ENCODE measurements around the gene TMEM200A.

TMEM200A gene

GRCh38 chr6:130426066-130426721 lies 60.4 kb downstream of the TMEM200A start:
- no peak overlapping the region for H3K9ac ChIP-seq (ENCODE audit: low read depth, low read length)
- no peaks in the 10 kb centered on the region for H3K9me3 ChIP-seq (ENCODE audit: insufficient read depth, low read depth, low read length)
- no peak overlapping the region for H3K27ac ChIP-seq (ENCODE audit: low read length)
- no peaks in the 10 kb centered on the region for H3K27me3 ChIP-seq (ENCODE audit: insufficient read depth, low read length)
- H3K36me3 ChIP-seq (ENCODE audit: insufficient read depth, low read depth, low read length): no peaks in the 10 kb centered on the region
- peaks cover 25% of the 10 kb centered on the region for H3K4me1 ChIP-seq (ENCODE audit: insufficient read depth, low read length)
- no peak overlapping the region for H3K4me3 ChIP-seq (ENCODE audit: low read length)

- H3K27me3 ChIP-seq (ENCODE audit: insufficient read depth, low read length): no peaks in the 10 kb centered on the region
- H3K9me3 ChIP-seq (ENCODE audit: insufficient read depth, low read depth, low read length): no peaks in the 10 kb centered on the region
- H3K9ac ChIP-seq (ENCODE audit: low read depth, low read length): no peak overlapping the region
- no peaks in the 10 kb centered on the region for H3K36me3 ChIP-seq (ENCODE audit: insufficient read depth, low read depth, low read length)
- peaks cover 5% of the 10 kb centered on the region; the same call in 1 of the 2 replicates for H3K4me1 ChIP-seq (ENCODE audit: insufficient read depth, low read length)
- no peak overlapping the region for H3K27ac ChIP-seq (ENCODE audit: low read length)
- no peak overlapping the region for H3K4me3 ChIP-seq (ENCODE audit: low read length)
Measured at GRCh38 chr6:130431346-130431852, 65.6 kb downstream of the TMEM200A start.

GRCh38 chr6:130432838-130433237 lies 67.0 kb downstream of the TMEM200A start:
- H3K9me3 ChIP-seq (ENCODE audit: insufficient read depth, low read depth, low read length): no peaks in the 10 kb centered on the region

GRCh38 chr6:130434174-130434873 lies 68.5 kb downstream of the TMEM200A start:
- Histone ChIP-seq H3K4me1 (ENCODE audit: insufficient read depth, low read length) (peaks cover 3% of the 10 kb centered on the region), H3K4me3 (ENCODE audit: low read length) (no peak overlapping the region)

More at GRCh38 chr6:130432838-130433237, 67.0 kb downstream of the TMEM200A start:
- no peak overlapping the region for H3K4me3 ChIP-seq (ENCODE audit: low read length)
- H3K36me3 ChIP-seq (ENCODE audit: insufficient read depth, low read depth, low read length): no peaks in the 10 kb centered on the region
- H3K27me3 ChIP-seq (ENCODE audit: insufficient read depth, low read length): no peaks in the 10 kb centered on the region
- no peak overlapping the region for H3K27ac ChIP-seq (ENCODE audit: low read length)
- H3K4me1 ChIP-seq (ENCODE audit: insufficient read depth, low read length): peaks cover 2% of the 10 kb centered on the region; the same call in 1 of the 2 replicates
- no peak overlapping the region for H3K9ac ChIP-seq (ENCODE audit: low read depth, low read length)

GRCh38 chr6:130435181-130435580 lies 69.4 kb downstream of the TMEM200A start:
- H3K27me3 ChIP-seq (ENCODE audit: insufficient read depth, low read length): no peaks in the 10 kb centered on the region
- no peak overlapping the region for H3K4me3 ChIP-seq (ENCODE audit: low read length)
- H3K9me3 ChIP-seq (ENCODE audit: insufficient read depth, low read depth, low read length): no peaks in the 10 kb centered on the region

More at GRCh38 chr6:130434174-130434873, 68.5 kb downstream of the TMEM200A start:
- Histone ChIP-seq H3K9ac (ENCODE audit: low read depth, low read length) (no peak overlapping the region), H3K27me3 (ENCODE audit: insufficient read depth, low read length) (no peaks in the 10 kb centered on the region), H3K9me3 (ENCODE audit: insufficient read depth, low read depth, low read length) (no peaks in the 10 kb centered on the region), H3K36me3 (ENCODE audit: insufficient read depth, low read depth, low read length) (no peaks in the 10 kb centered on the region), H3K27ac (ENCODE audit: low read length) (no peak overlapping the region)

GRCh38 chr6:130437961-130438360 lies 72.1 kb downstream of the TMEM200A start:
- Histone ChIP-seq H3K27me3 (ENCODE audit: insufficient read depth, low read length) (no peaks in the 10 kb centered on the region), H3K9ac (ENCODE audit: low read depth, low read length) (no peak overlapping the region), H3K4me3 (ENCODE audit: low read length) (no peak overlapping the region), H3K9me3 (ENCODE audit: insufficient read depth, low read depth, low read length) (no peaks in the 10 kb centered on the region), H3K36me3 (ENCODE audit: insufficient read depth, low read depth, low read length) (peaks cover 14% of the 10 kb centered on the region), H3K27ac (ENCODE audit: low read length) (no peak overlapping the region), H3K4me1 (ENCODE audit: insufficient read depth, low read length) (peaks cover 3% of the 10 kb centered on the region; the same call in 1 of the 2 replicates)

More at GRCh38 chr6:130435181-130435580, 69.4 kb downstream of the TMEM200A start:
- no peak overlapping the region for H3K9ac ChIP-seq (ENCODE audit: low read depth, low read length)
- peaks cover 5% of the 10 kb centered on the region for H3K4me1 ChIP-seq (ENCODE audit: insufficient read depth, low read length)
- H3K36me3 ChIP-seq (ENCODE audit: insufficient read depth, low read depth, low read length): no peaks in the 10 kb centered on the region
- H3K27ac ChIP-seq (ENCODE audit: low read length): no peak overlapping the region

- H3K4me1 ChIP-seq (ENCODE audit: insufficient read depth, low read length): peaks cover 2% of the 10 kb centered on the region; the same call in 1 of the 2 replicates
- no peaks in the 10 kb centered on the region for H3K36me3 ChIP-seq (ENCODE audit: insufficient read depth, low read depth, low read length)
- H3K9ac ChIP-seq (ENCODE audit: low read depth, low read length): no peak overlapping the region
- no peak overlapping the region for H3K4me3 ChIP-seq (ENCODE audit: low read length)
- no peaks in the 10 kb centered on the region for H3K9me3 ChIP-seq (ENCODE audit: insufficient read depth, low read depth, low read length)
- H3K27me3 ChIP-seq (ENCODE audit: insufficient read depth, low read length): no peaks in the 10 kb centered on the region
- H3K27ac ChIP-seq (ENCODE audit: low read length): no peak overlapping the region
Measured at GRCh38 chr6:130447374-130447773, 81.6 kb downstream of the TMEM200A start.

- Histone ChIP-seq H3K4me1 (ENCODE audit: insufficient read depth, low read length) (peaks cover 12% of the 10 kb centered on the region; the same call in 1 of the 2 replicates), H3K4me3 (ENCODE audit: low read length) (no peak overlapping the region), H3K27me3 (ENCODE audit: insufficient read depth, low read length) (no peaks in the 10 kb centered on the region), H3K27ac (ENCODE audit: low read length) (no peak overlapping the region), H3K36me3 (ENCODE audit: insufficient read depth, low read depth, low read length) (no peaks in the 10 kb centered on the region), H3K9ac (ENCODE audit: low read depth, low read length) (no peak overlapping the region), H3K9me3 (ENCODE audit: insufficient read depth, low read depth, low read length) (no peaks in the 10 kb centered on the region)
Measured at GRCh38 chr6:130452336-130452735, 86.5 kb downstream of the TMEM200A start.

GRCh38 chr6:130453230-130453629 lies 87.4 kb downstream of the TMEM200A start:
- Histone ChIP-seq H3K36me3 (ENCODE audit: insufficient read depth, low read depth, low read length) (no peaks in the 10 kb centered on the region), H3K9ac (ENCODE audit: low read depth, low read length) (no peak overlapping the region), H3K27ac (ENCODE audit: low read length) (no peak overlapping the region), H3K27me3 (ENCODE audit: insufficient read depth, low read length) (no peaks in the 10 kb centered on the region), H3K9me3 (ENCODE audit: insufficient read depth, low read depth, low read length) (no peaks in the 10 kb centered on the region), H3K4me3 (ENCODE audit: low read length) (no peak overlapping the region), H3K4me1 (ENCODE audit: insufficient read depth, low read length) (peaks cover 12% of the 10 kb centered on the region; the same call in 1 of the 2 replicates)

- H3K27ac ChIP-seq (ENCODE audit: low read length): no peak overlapping the region
- H3K27me3 ChIP-seq (ENCODE audit: insufficient read depth, low read length): no peaks in the 10 kb centered on the region
- no peak overlapping the region for H3K4me3 ChIP-seq (ENCODE audit: low read length)
Measured at GRCh38 chr6:130457605-130458004, 91.8 kb downstream of the TMEM200A start.

GRCh38 chr6:130459316-130459715 lies 93.5 kb downstream of the TMEM200A start:
- Histone ChIP-seq H3K4me1 (ENCODE audit: insufficient read depth, low read length) (no peaks in the 10 kb centered on the region), H3K36me3 (ENCODE audit: insufficient read depth, low read depth, low read length) (no peaks in the 10 kb centered on the region), H3K9me3 (ENCODE audit: insufficient read depth, low read depth, low read length) (no peaks in the 10 kb centered on the region), H3K27me3 (ENCODE audit: insufficient read depth, low read length) (no peaks in the 10 kb centered on the region), H3K4me3 (ENCODE audit: low read length) (no peak overlapping the region), H3K27ac (ENCODE audit: low read length) (no peak overlapping the region), H3K9ac (ENCODE audit: low read depth, low read length) (no peak overlapping the region)

More at GRCh38 chr6:130457605-130458004, 91.8 kb downstream of the TMEM200A start:
- H3K9ac ChIP-seq (ENCODE audit: low read depth, low read length): no peak overlapping the region
- peaks cover 8% of the 10 kb centered on the region; the same call in 1 of the 2 replicates for H3K4me1 ChIP-seq (ENCODE audit: insufficient read depth, low read length)
- H3K9me3 ChIP-seq (ENCODE audit: insufficient read depth, low read depth, low read length): no peaks in the 10 kb centered on the region
- no peaks in the 10 kb centered on the region for H3K36me3 ChIP-seq (ENCODE audit: insufficient read depth, low read depth, low read length)
